ENCODE measurements around the gene MGAT3. TPM values are rescaled to one million over a fixed set of nuclear protein-coding genes. Genes with fewer than 3 reads are reported as not detected.

MGAT3 gene
- total and polyA plus RNA-seq, 9 of the 15 experiments (the other 6 are each of a cell fraction or from before 2014, with no cell fraction given) = 0.10 to 11.5 (median 4.6) TPM

- TF ChIP-seq ETV6 (IDR thresholded peaks at IDR 0.05; ENCODE audit: borderline replicate concordance in 1 of 2, low read depth in 2 of 2, low read length in 1 of 2) = peak in 1 of 2 experiments; percentile 27; a peak in 1 of 4 replicates
- no peak for TF ChIP-seq ETV6 (CRISPR knock-in tag; IDR thresholded peaks at IDR 0.05; ENCODE audit: borderline replicate concordance)
- TF ChIP-seq MCM7 (IDR thresholded peaks at IDR 0.05) = no peak
- TF ChIP-seq HOXB6 (CRISPR knock-in tag; IDR thresholded peaks at IDR 0.05; ENCODE audit: borderline replicate concordance) = no peak
- no peak for TF ChIP-seq CREB3 (tag; conservative IDR thresholded peaks at IDR 0.05; ENCODE audit: low read depth)
- no peak for TF ChIP-seq ZNF3 (CRISPR knock-in tag; IDR thresholded peaks at IDR 0.05)
- peak; percentile 24; the same call in 1 of the 2 replicates for TF ChIP-seq EP300 (IDR thresholded peaks at IDR 0.05; ENCODE audit: low read length)
- TF ChIP-seq RUNX1 (IDR thresholded peaks at IDR 0.05; ENCODE audit: low read depth) = no peak
- TF ChIP-seq POLR2AphosphoS5 (IDR thresholded peaks at IDR 0.05; ENCODE audit: control insufficient read depth, insufficient read depth, low read depth, low read length) = peak; percentile 41; the same call in 1 of the 2 replicates
- TF ChIP-seq BRD4 (IDR thresholded peaks at IDR 0.05) = no peak
- TF ChIP-seq NUFIP1 (IDR thresholded peaks at IDR 0.05; ENCODE audit: partially characterized antibody) = peak; percentile 95
- TF ChIP-seq ZSCAN29 (IDR thresholded peaks at IDR 0.05) = peak; percentile 73; the same call in 1 of the 2 replicates
- TF ChIP-seq PKNOX1 (IDR thresholded peaks at IDR 0.05) = no peak
- TF ChIP-seq MECOM (CRISPR knock-in tag; IDR thresholded peaks at IDR 0.05) = no peak
- TF ChIP-seq XRCC5 (IDR thresholded peaks at IDR 0.05; ENCODE audit: low read depth, low read length) = peak; percentile 99
- no peak for TF ChIP-seq ZNF668 (CRISPR knock-in tag; IDR thresholded peaks at IDR 0.05)
- no peak for TF ChIP-seq THRA (IDR thresholded peaks at IDR 0.05)
- TF ChIP-seq HCFC1 (IDR thresholded peaks at IDR 0.05; ENCODE audit: low read depth, low read length) = peak; percentile 39; the same call in 1 of the 2 replicates
- no peak for TF ChIP-seq ZNF830 (CRISPR knock-in tag; IDR thresholded peaks at IDR 0.05)
- TF ChIP-seq MEF2A (IDR thresholded peaks at IDR 0.05; ENCODE audit: control insufficient read depth, low read depth, low read length) = no peak
- TF ChIP-seq ZNF445 (CRISPR knock-in tag; IDR thresholded peaks at IDR 0.05; ENCODE audit: low read depth) = no peak
- peak; percentile 58; the same call in 1 of the 2 replicates for TF ChIP-seq CC2D1A (IDR thresholded peaks at IDR 0.05)
- no peak for TF ChIP-seq NFYB (IDR thresholded peaks at IDR 0.05; ENCODE audit: extremely low read depth, insufficient read length)
- peak; percentile 96 for TF ChIP-seq RB1 (IDR thresholded peaks at IDR 0.05; ENCODE audit: low read depth)
- no peak for TF ChIP-seq ZNF175 (CRISPR knock-in tag; IDR thresholded peaks at IDR 0.05; ENCODE audit: low read depth)
- peak; percentile 78; the same call in 1 of the 2 replicates for TF ChIP-seq ERF (CRISPR knock-in tag; IDR thresholded peaks at IDR 0.05)
Observed at GRCh38 chr22:39528681-39529486, 72.1 kb downstream of the MGAT3 start (continued).
